ENCODE results near the gene CDC42SE1.

Gene CDC42SE1

GRCh38 chr1:151003180-151003579 lies 56.2 kb downstream of the CDC42SE1 start:
- Histone ChIP-seq H3K79me2 (ENCODE audit: low read length) (peaks cover 10% of the 10 kb centered on the region; the same call in 1 of the 2 replicates), H3K36me3 (replicated peaks; ENCODE audit: insufficient read depth, low read length) (no peaks in the 10 kb centered on the region), H3K9me3 (replicated peaks; ENCODE audit: insufficient read depth, low read length) (no peaks in the 10 kb centered on the region), H3K9me2 (replicated peaks; ENCODE audit: insufficient read depth, low read length) (no peaks in the 10 kb centered on the region), H3K27ac (ENCODE audit: low read length) (no peak overlapping the region), H3K4me2 (ENCODE audit: low read depth, low read length) (no peak overlapping the region), H2AFZ (ENCODE audit: low read length) (no peak overlapping the region), H3F3A (ENCODE audit: insufficient read depth, low read length) (peaks cover 21% of the 10 kb centered on the region), H3K9ac (ENCODE audit: low read length) (no peak overlapping the region), H3K4me3 (ENCODE audit: low read length) (no peak overlapping the region), H3K27me3 (replicated peaks; ENCODE audit: insufficient read depth, low read length) (no peaks in the 10 kb centered on the region), H4K20me1 (ENCODE audit: insufficient read depth, low read length) (no peaks in the 10 kb centered on the region), H3K4me1 (ENCODE audit: low read length) (peaks cover 15% of the 10 kb centered on the region)
- DNase-seq: no peak
- TF ChIP-seq, protein P1, sequence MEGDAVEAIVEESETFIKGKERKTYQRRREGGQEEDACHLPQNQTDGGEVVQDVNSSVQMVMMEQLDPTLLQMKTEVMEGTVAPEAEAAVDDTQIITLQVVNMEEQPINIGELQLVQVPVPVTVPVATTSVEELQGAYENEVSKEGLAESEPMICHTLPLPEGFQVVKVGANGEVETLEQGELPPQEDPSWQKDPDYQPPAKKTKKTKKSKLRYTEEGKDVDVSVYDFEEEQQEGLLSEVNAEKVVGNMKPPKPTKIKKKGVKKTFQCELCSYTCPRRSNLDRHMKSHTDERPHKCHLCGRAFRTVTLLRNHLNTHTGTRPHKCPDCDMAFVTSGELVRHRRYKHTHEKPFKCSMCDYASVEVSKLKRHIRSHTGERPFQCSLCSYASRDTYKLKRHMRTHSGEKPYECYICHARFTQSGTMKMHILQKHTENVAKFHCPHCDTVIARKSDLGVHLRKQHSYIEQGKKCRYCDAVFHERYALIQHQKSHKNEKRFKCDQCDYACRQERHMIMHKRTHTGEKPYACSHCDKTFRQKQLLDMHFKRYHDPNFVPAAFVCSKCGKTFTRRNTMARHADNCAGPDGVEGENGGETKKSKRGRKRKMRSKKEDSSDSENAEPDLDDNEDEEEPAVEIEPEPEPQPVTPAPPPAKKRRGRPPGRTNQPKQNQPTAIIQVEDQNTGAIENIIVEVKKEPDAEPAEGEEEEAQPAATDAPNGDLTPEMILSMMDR (IDR thresholded peaks at IDR 0.05; ENCODE audit: low read length): no peak
- TF ChIP-seq EZH2 (optimal IDR thresholded peaks at IDR 0.05; ENCODE audit: low read depth, low read length): no peak
- TF ChIP-seq EZH2phosphoT487 (IDR thresholded peaks at IDR 0.05; ENCODE audit: low read length): no peak

- TF ChIP-seq EZH2 (optimal IDR thresholded peaks at IDR 0.05; ENCODE audit: low read depth, low read length) (no peak), EZH2phosphoT487 (IDR thresholded peaks at IDR 0.05; ENCODE audit: low read length) (no peak)
- TF ChIP-seq, protein P1 (IDR thresholded peaks at IDR 0.05; ENCODE audit: low read length): no peak
- no peaks in the 10 kb centered on the region for H3K36me3 ChIP-seq (replicated peaks; ENCODE audit: insufficient read depth, low read length)
- no peaks in the 10 kb centered on the region for H3K9me2 ChIP-seq (replicated peaks; ENCODE audit: insufficient read depth, low read length)
- no peak overlapping the region for H3K4me2 ChIP-seq (ENCODE audit: low read depth, low read length)
- no peak overlapping the region for H3K4me3 ChIP-seq (ENCODE audit: low read length)
- no peaks in the 10 kb centered on the region for H3K27me3 ChIP-seq (replicated peaks; ENCODE audit: insufficient read depth, low read length)
- DNase-seq: no peak
- H3F3A ChIP-seq (ENCODE audit: insufficient read depth, low read length): peaks cover 17% of the 10 kb centered on the region
- H3K9ac ChIP-seq (ENCODE audit: low read length): no peak overlapping the region
- no peaks in the 10 kb centered on the region for H3K9me3 ChIP-seq (replicated peaks; ENCODE audit: insufficient read depth, low read length)
- no peak overlapping the region for H2AFZ ChIP-seq (ENCODE audit: low read length)
- H3K27ac ChIP-seq (ENCODE audit: low read length): no peak overlapping the region
- H4K20me1 ChIP-seq (ENCODE audit: insufficient read depth, low read length): no peaks in the 10 kb centered on the region
- H3K4me1 ChIP-seq (ENCODE audit: low read length): peaks cover 11% of the 10 kb centered on the region
- peaks cover 10% of the 10 kb centered on the region; the same call in 1 of the 2 replicates for H3K79me2 ChIP-seq (ENCODE audit: low read length)
These were observed 56.8 kb downstream of the CDC42SE1 start for GRCh38 chr1:151002611-151003010.

DNA sequence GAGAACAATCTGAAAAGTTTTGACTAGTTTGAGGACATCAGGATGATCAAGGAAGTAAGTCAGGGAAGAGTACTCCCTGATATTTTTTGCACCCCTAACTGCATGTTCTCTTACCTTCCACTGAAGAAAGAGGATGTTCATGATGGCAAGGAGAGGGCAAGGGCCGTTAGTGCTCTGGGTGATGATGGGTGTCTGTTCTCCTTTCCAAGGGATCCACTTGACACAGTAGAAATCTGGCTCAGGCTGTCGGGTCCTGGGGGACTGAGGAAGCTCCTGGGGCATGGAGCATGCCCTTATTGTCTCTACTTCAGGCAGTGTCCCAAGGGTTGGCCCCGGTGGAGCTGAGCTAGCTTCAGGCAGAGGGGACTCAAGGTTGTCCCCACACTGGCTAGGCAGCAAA lies 57.4 kb downstream of the CDC42SE1 start:
- Histone ChIP-seq H3K79me2 (ENCODE audit: low read length) (peaks cover 10% of the 10 kb centered on the region; the same call in 1 of the 2 replicates), H3K9me2 (replicated peaks; ENCODE audit: insufficient read depth, low read length) (no peaks in the 10 kb centered on the region), H3K4me3 (ENCODE audit: low read length) (no peak overlapping the region), H3K4me1 (ENCODE audit: low read length) (peaks cover 8% of the 10 kb centered on the region), H2AFZ (ENCODE audit: low read length) (no peak overlapping the region), H3K27ac (ENCODE audit: low read length) (no peak overlapping the region), H3K9ac (ENCODE audit: low read length) (no peak overlapping the region), H3K36me3 (replicated peaks; ENCODE audit: insufficient read depth, low read length) (no peaks in the 10 kb centered on the region), H3K27me3 (replicated peaks; ENCODE audit: insufficient read depth, low read length) (no peaks in the 10 kb centered on the region), H4K20me1 (ENCODE audit: insufficient read depth, low read length) (no peaks in the 10 kb centered on the region), H3F3A (ENCODE audit: insufficient read depth, low read length) (peaks cover 13% of the 10 kb centered on the region), H3K9me3 (replicated peaks; ENCODE audit: insufficient read depth, low read length) (no peaks in the 10 kb centered on the region), H3K4me2 (ENCODE audit: low read depth, low read length) (no peak overlapping the region)
- DNase-seq: no peak
- TF ChIP-seq EZH2 (optimal IDR thresholded peaks at IDR 0.05; ENCODE audit: low read depth, low read length) (no peak), EZH2phosphoT487 (IDR thresholded peaks at IDR 0.05; ENCODE audit: low read length) (no peak)
- TF ChIP-seq, protein P1 (IDR thresholded peaks at IDR 0.05; ENCODE audit: low read length): no peak
